Liver (tissue), 3 donors: ENCODE data around the gene SLC25A53.

Source experiments
- CTCF ChIP-seq: fragments of 150-350 bp; IDR thresholded peaks from 2 replicates; pipeline ENCODE4 v1.5.1; 2017; ENCODE audit warnings: improper control_type of control experiment, low read depth, low read length; ENCODE audit not compliant: missing input control
- EGR1 ChIP-seq, 2 donors: IDR thresholded peaks; 2 replicates each; pipeline ENCODE4 v1.6.1; 2016 to 2018; ENCODE audit warnings: antibody characterized with exemption in 2 of 2, low read depth in 2 of 2
- FOXA1 ChIP-seq: IDR thresholded peaks from 2 replicates; pipeline ENCODE4 v1.6.1; 2016; ENCODE audit warnings: antibody characterized with exemption
- HNF4G ChIP-seq: IDR thresholded peaks from 2 replicates; pipeline ENCODE4 v1.6.1; 2016; ENCODE audit warnings: antibody characterized with exemption
- JUND ChIP-seq, 2 donors: IDR thresholded peaks; 2 replicates each; pipeline ENCODE4 v1.6.1; 2016; ENCODE audit warnings: antibody characterized with exemption in 2 of 2
- MAX ChIP-seq: IDR thresholded peaks from 2 replicates; pipeline ENCODE4 v1.6.1; 2016; ENCODE audit warnings: antibody characterized with exemption
- RAD21 ChIP-seq, 2 donors: IDR thresholded peaks; 2 replicates each; pipeline ENCODE4 v1.6.1; 2016; ENCODE audit warnings: antibody characterized with exemption in 2 of 2, mild to moderate bottlenecking in 2 of 2
- SP1 ChIP-seq: IDR thresholded peaks from 2 replicates; pipeline ENCODE4 v1.6.1; 2018; ENCODE audit warnings: antibody characterized with exemption, mild to moderate bottlenecking
- TAF1 ChIP-seq: conservative IDR thresholded peaks from 2 replicates; pipeline ENCODE4 v1.6.1; 2016; ENCODE audit warnings: antibody characterized with exemption, mild to moderate bottlenecking
- YY1 ChIP-seq: IDR thresholded peaks from 2 replicates; pipeline ENCODE4 v1.6.1; 2016; ENCODE audit warnings: antibody characterized with exemption, mild to moderate bottlenecking
- ZBTB33 ChIP-seq: IDR thresholded peaks from 2 replicates; pipeline ENCODE4 v1.6.1; 2016; ENCODE audit warnings: antibody characterized with exemption
- donor health status: healthy.
- donor health status: healthy.

GRCh38 chrX:104117759-104118158, 39.0 kb downstream of the SLC25A53 start:
- TF ChIP-seq YY1 (no peak), CTCF (no peak), JUND (IDR thresholded peaks at IDR 0.05) (no peak), FOXA1 (no peak), RAD21 (IDR thresholded peaks at IDR 0.05) (no peak), HNF4G (no peak), TAF1 (no peak), SP1 (no peak), MAX (no peak), ZBTB33 (no peak), EGR1 (IDR thresholded peaks at IDR 0.05; ENCODE audit: low read depth in 2 of 2) (no peak)
